Bronchial epithelial cell (primary cell): ENCODE results near the gene SENP2. TPM values are rescaled to one million over a fixed set of nuclear protein-coding genes. Genes with fewer than 3 reads are reported as not detected.
"Not testable (repeated sequence)": the region's sequence is repeated elsewhere in the genome, so short reads cannot be mapped to it uniquely, and the experiment has no call there.

Experiments used
- DNase-seq: peaks from one replicate; pipeline ENCODE4 v3.0.0-alpha.2; 2010; ENCODE audit warnings: low read depth
- FAIRE-seq: peaks from 2 replicates; lab custom pipeline; 2011; peaks lifted over from hg19 to GRCh38; lab: Jason Lieb, UNC
- H3K27me3 ChIP-seq: 2 replicates; pipeline ENCODE4 v1.5.1; 2011; ENCODE audit warnings: low read length; ENCODE audit not compliant: control insufficient read depth, insufficient read depth
- H3K36me3 ChIP-seq: 2 replicates; pipeline ENCODE4 v1.5.1; 2011; ENCODE audit warnings: low read length; ENCODE audit not compliant: control insufficient read depth, insufficient read depth
- H3K4me3 ChIP-seq: 2 replicates; pipeline ENCODE4 v1.5.1; 2011; ENCODE audit warnings: mild to moderate bottlenecking, low read depth, low read length, control low read depth
- CTCF ChIP-seq: IDR thresholded peaks from 2 replicates; pipeline ENCODE4 v1.5.1; 2011; ENCODE audit warnings: mild to moderate bottlenecking, moderate library complexity, low read length, control low read depth, inconsistent platforms; ENCODE audit not compliant: insufficient read depth, severe bottlenecking
- total RNA-seq: library from RNA; depleted of rRNA; stranded (reverse); fragments of >200 nt; gene quantifications from 2 replicates; pipeline ENCODE4 v1.2.1, GENCODE V29; 2014

The SENP2 gene
- total RNA-seq, 1 donor from 2014 or later: 30.5 TPM

- Histone ChIP-seq H3K36me3 (no peaks in the 10 kb centered on the region), H3K4me3 (no peak overlapping the region), H3K27me3 (no peaks in the 10 kb centered on the region)
- no peak for FAIRE-seq
- DNase-seq: peak; percentile 19
- no peak for TF ChIP-seq CTCF
Measured at GRCh38 chr3:185549651-185550111, 36.4 kb upstream of the SENP2 start.

DNA sequence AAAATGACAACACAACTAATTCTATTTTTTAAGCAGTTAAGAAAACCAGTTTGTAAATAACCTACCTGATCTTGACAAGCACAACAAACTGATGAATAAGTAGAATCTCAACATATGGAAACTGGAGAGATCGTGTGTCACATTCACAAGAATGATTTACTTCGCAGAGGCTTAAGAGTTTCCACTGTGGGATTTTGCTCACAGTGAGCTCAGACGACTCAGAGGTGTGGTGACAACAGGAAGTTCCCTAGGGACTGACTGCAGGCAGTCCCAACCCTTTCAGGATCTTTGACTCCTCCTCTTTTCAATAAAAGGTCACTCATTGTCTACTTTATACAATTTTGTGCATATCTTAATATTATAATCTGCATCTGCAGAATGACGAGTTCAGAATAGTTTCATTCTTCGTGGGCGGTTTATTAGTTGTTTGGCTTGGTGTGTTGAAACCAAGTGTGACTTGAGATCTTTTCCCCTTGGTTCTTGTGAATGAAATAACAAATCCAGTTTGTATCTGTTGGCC is 33.7 kb upstream of the SENP2 start, which contains the start of gene LIPH:
LIPH (minus strand) TSS at position 231 of the 520 bp plus-strand sequence; CDS start at position 114, 117 bp downstream.
- TF ChIP-seq CTCF: no peak
- no peaks in the 10 kb centered on the region for H3K27me3 ChIP-seq
- no peak for FAIRE-seq
- peak; percentile 66 for DNase-seq
- no peaks in the 10 kb centered on the region for H3K36me3 ChIP-seq
- H3K4me3 ChIP-seq: no peak within 1 kb of the TSS

DNA sequence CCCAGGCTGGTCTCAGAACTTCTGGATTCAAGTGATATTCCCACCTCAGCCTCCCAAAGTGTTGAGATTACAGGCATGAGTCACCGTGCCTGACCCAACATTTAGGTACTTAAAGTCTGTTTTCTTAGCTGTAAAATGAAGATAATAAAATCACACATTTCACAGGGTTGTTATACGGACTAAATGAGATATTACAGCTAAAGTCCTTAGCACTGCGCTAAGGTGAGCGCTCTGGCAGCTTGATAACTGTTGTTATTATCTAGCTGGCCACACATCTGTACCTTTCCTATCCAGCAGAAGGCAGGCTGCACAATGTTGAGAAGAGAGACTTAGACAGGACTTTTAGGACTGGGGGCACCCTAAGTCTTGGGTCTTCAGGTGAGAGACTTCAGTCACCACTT is 31.0 kb upstream of the SENP2 start:
- FAIRE-seq (no peak), DNase-seq (no peak)

DNA sequence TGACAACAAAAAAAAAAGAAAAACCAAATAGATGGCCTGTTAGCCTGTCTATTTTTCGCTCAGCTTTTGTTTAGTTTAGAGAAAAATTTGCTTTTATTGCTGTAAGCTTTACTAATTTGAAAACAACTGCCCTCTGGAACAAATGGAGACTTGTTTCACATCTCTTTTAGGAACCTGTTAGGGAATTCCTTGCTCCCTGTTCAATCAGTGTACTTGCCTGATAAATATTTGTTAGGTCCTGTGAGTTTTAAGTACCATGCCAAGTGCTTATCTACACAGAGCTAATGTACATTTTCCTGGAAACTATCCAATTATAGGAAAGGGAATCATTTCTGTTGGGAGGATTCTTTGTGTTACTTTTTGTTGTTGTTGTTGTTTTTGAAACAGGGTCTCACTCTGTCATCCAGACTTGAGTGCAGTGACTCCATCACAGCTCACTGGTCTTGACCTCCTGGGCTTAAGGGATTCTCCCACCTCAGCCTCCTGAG is 30.2 kb upstream of the SENP2 start:
- TF ChIP-seq CTCF: no peak
- Histone ChIP-seq H3K4me3 (no peak overlapping the region), H3K27me3 (no peaks in the 10 kb centered on the region), H3K36me3 (no peaks in the 10 kb centered on the region)
- FAIRE-seq: no peak
- DNase-seq: no peak

More for the DNA sequence above, 31.0 kb upstream of the SENP2 start:
- H3K27me3 ChIP-seq: no peaks in the 10 kb centered on the region
- no peak for TF ChIP-seq CTCF
- H3K36me3 ChIP-seq: no peaks in the 10 kb centered on the region
- no peak overlapping the region for H3K4me3 ChIP-seq

DNA sequence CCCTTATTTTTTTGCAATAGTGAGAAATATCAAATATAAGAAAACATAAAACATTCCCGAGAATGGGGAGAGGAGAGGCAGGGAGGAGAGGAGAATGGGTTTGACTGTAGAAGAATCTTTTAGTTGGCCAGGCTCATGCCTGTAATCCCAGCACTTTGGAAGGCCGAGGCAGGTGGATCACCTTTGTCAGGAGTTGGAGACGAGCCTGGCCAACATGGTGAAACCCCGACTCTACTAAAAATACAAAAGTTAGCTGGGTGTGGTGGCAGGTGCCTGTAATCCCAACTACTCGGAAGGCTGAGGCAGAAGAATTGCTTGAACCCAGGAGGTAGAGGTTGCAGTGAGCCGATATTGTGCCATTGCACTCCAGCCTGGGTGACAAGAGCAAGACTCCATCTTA is 29.5 kb upstream of the SENP2 start:
- not testable (repeated sequence) for FAIRE-seq

GRCh38 chr3:185558395-185558794 is 27.7 kb upstream of the SENP2 start:
- Histone ChIP-seq H3K36me3 (no peaks in the 10 kb centered on the region), H3K4me3 (no peak overlapping the region), H3K27me3 (no peaks in the 10 kb centered on the region)
- no peak for TF ChIP-seq CTCF
- FAIRE-seq: no peak
- DNase-seq: peak; percentile 86

More for the DNA sequence above, 29.5 kb upstream of the SENP2 start:
- H3K36me3 ChIP-seq, H3K27me3 ChIP-seq, DNase-seq, H3K4me3 ChIP-seq: not testable (repeated sequence)
